Hepatocyte (in vitro differentiated cells): Measurements from ENCODE around the gene ITIH1. TPM values are rescaled to one million over a fixed set of nuclear protein-coding genes. Genes with fewer than 3 reads are reported as not detected.

Experiments used
- DNase-seq: peaks from one replicate; pipeline ENCODE4 v3.0.0-alpha.2; 2016; ENCODE audit warnings: low spot score
- H2AFZ ChIP-seq: fragments of 200-600 bp; sonication (generic); 2 replicates; pipeline ENCODE4 v1.6.0; 2016; ENCODE audit warnings: antibody characterized with exemption, mild to moderate bottlenecking
- H3K27ac ChIP-seq: fragments of 200-600 bp; sonication (generic); 2 replicates; pipeline ENCODE4 v1.5.1; 2016; ENCODE audit warnings: mild to moderate bottlenecking
- H3K27me3 ChIP-seq: fragments of 200-600 bp; sonication (generic); 2 replicates; pipeline ENCODE4 v1.6.1; 2016
- H3K36me3 ChIP-seq: fragments of 200-600 bp; sonication (generic); replicated peaks from 2 replicates; pipeline ENCODE4 v1.5.1; 2016; ENCODE audit warnings: low read depth; ENCODE audit not compliant: insufficient read depth
- H3K4me1 ChIP-seq: fragments of 200-600 bp; sonication (generic); 2 replicates; pipeline ENCODE4 v1.5.1; 2016; ENCODE audit warnings: mild to moderate bottlenecking, moderate library complexity; ENCODE audit not compliant: insufficient read depth
- H3K4me2 ChIP-seq: fragments of 200-600 bp; sonication (generic); 2 replicates; pipeline ENCODE4 v1.6.0; 2016
- H3K4me3 ChIP-seq: fragments of 200-600 bp; sonication (generic); 2 replicates; pipeline ENCODE4 v1.5.1; 2016; ENCODE audit warnings: mild to moderate bottlenecking
- H3K79me2 ChIP-seq: fragments of 200-600 bp; sonication (generic); 2 replicates; pipeline ENCODE4 v1.6.0; 2017; ENCODE audit warnings: mild to moderate bottlenecking
- H3K9me2 ChIP-seq: fragments of 200-600 bp; sonication (generic); replicated peaks from 2 replicates; pipeline ENCODE4 v1.6.0; 2017; ENCODE audit warnings: mild to moderate bottlenecking; ENCODE audit not compliant: insufficient read depth
- H3K9me3 ChIP-seq: fragments of 200-600 bp; sonication (generic); 2 replicates; pipeline ENCODE4 v1.5.1; 2016; ENCODE audit warnings: low read depth, mild to moderate bottlenecking
- H4K20me1 ChIP-seq: fragments of 200-600 bp; sonication (generic); 2 replicates; pipeline ENCODE4 v1.6.0; 2016; ENCODE audit warnings: mild to moderate bottlenecking; ENCODE audit not compliant: insufficient read depth, poor library complexity, severe bottlenecking
- EZH2 ChIP-seq: fragments of 200-600 bp; sonication (generic); IDR thresholded peaks from 2 replicates; pipeline ENCODE4 v1.6.1; 2016; ENCODE audit warnings: antibody characterized with exemption, mild to moderate bottlenecking, borderline replicate concordance
- EZH2phosphoT487 ChIP-seq: fragments of 200-600 bp; sonication (generic); IDR thresholded peaks from one replicate; pipeline ENCODE4 v1.6.1; 2018; ENCODE audit warnings: antibody characterized with exemption, mild to moderate bottlenecking, low read depth, moderate library complexity; ENCODE audit not compliant: unreplicated experiment, severe bottlenecking
- WGBS: methylation state at CpG from one replicate; pipeline ENCODE4 v1.1.6; 2016; ENCODE audit warnings: low lambda C conversion rate; ENCODE audit errors: missing lambda C conversion rate; 5-methylcytosine and 5-hydroxymethylcytosine counted together
- polyA plus RNA-seq: library from polyadenylated mRNA; unstranded; fragments of >200 nt; fragmentation: Nextera tagmentation; extraction: Ambion mirVana; gene quantifications from 2 replicates; pipeline ENCODE4 v1.2.1, GENCODE V29; 2016
- small RNA-seq: library from RNA; depleted of rRNA; stranded (forward); fragments of <200 nt; gene quantifications from one replicate; pipeline ENCODE3, GENCODE V24; 2014
- total RNA-seq: library from RNA; depleted of rRNA; stranded (reverse); fragments of >200 nt; gene quantifications from 2 replicates; pipeline ENCODE4 v1.2.3, GENCODE V29; 2014
- TF ChIP-seq, protein P1 (sequence below): fragments of 200-600 bp; sonication (generic); IDR thresholded peaks from 2 replicates; pipeline ENCODE4 v1.5.1; 2016; ENCODE audit warnings: antibody characterized with exemption, mild to moderate bottlenecking; ENCODE audit not compliant: poor library complexity

ITIH1 gene
- total and polyA plus RNA-seq, 2 experiments from 2014 or later, result 154 to 250 TPM

DNA sequence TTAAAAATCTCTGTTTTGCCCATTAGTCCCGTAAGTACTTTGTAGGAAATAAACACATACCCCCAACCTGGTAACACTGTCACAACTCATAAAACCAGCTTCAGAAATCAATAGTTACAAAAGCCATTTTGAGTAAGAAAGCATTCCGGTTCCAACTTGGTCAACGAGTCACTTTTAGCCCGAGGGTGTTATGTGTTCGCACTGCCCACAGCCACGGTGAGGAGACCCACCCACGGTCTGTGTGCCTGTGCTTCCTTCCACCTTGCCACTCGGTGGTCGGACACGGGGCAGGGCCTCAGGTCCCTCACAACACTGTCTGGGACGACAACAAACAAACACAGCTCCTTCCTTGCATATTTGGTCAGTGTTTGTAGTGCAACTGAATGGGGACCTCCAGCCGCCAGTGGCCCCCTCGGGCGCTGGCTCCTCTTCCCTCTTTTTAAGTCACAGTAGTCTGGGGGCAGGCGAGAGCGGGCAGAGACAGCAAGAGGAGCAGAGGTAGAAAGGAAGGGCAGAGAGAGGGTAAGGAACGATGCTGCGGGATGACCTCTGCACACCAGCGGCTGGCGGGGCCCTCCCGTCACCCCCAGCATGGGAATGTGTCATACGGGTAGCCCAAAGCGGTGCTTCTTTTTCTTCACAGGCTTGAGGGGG, 62.6 kb downstream of the ITIH1 start:
- H3K4me1 ChIP-seq, result peaks cover 5% of the 10 kb centered on the region
- no peaks in the 10 kb centered on the region for H3K36me3 ChIP-seq
- no peak overlapping the region for H3K4me2 ChIP-seq
- no peak for TF ChIP-seq EZH2phosphoT487
- TF ChIP-seq EZH2, result no peak
- TF ChIP-seq, protein P1, sequence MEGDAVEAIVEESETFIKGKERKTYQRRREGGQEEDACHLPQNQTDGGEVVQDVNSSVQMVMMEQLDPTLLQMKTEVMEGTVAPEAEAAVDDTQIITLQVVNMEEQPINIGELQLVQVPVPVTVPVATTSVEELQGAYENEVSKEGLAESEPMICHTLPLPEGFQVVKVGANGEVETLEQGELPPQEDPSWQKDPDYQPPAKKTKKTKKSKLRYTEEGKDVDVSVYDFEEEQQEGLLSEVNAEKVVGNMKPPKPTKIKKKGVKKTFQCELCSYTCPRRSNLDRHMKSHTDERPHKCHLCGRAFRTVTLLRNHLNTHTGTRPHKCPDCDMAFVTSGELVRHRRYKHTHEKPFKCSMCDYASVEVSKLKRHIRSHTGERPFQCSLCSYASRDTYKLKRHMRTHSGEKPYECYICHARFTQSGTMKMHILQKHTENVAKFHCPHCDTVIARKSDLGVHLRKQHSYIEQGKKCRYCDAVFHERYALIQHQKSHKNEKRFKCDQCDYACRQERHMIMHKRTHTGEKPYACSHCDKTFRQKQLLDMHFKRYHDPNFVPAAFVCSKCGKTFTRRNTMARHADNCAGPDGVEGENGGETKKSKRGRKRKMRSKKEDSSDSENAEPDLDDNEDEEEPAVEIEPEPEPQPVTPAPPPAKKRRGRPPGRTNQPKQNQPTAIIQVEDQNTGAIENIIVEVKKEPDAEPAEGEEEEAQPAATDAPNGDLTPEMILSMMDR, result no peak
- H3K27me3 ChIP-seq, result no peaks in the 10 kb centered on the region
- no peak overlapping the region for H3K4me3 ChIP-seq
- no peaks in the 10 kb centered on the region for H4K20me1 ChIP-seq
- no peaks in the 10 kb centered on the region for H3K79me2 ChIP-seq
- H3K9me3 ChIP-seq, result no peaks in the 10 kb centered on the region
- no peaks in the 10 kb centered on the region for H3K9me2 ChIP-seq
- DNase-seq, result no peak
- 86% methylated on average over 23 of the region's 23 CpGs for WGBS
- no peak overlapping the region for H2AFZ ChIP-seq
- H3K27ac ChIP-seq, result no peak overlapping the region

DNA sequence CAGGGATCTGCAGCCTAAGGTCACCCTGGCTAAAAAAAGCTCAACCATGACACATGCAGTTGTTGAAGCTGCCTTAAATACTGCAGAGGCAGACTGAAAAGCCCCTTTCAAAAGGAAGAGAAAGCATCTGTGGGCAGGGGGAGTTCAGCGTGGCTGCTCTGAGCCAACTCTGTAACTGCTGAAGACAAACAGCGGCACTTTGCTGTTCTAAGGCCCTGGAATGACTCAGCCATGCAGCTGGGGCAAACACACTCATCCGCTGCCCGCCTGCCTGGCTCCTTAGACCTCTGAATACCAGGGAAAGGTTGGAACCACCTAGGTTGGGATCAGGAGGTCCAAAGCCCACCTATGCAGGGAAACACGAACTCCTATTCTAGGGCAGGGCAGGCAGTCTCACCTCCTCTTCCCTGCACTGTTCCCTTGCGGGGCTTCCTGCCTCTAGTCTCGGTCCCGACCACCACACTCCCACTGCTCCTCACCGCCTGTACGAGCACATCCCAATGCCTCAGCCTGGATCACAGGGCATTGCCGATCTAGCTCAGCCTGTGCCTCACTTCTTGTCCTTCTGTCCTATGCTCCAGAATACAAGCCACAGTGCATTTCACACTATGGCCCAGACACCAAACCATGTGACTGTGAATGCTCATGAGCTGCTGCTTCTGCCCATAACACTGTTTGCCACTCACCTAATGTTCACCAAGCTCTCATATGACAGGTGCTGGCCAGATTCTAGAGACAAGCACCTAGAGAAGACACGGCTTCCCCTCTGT, 64.0 kb downstream of the ITIH1 start:
- H3K36me3 ChIP-seq, result no peaks in the 10 kb centered on the region
- H3K4me1 ChIP-seq, result no peaks in the 10 kb centered on the region
- DNase-seq, result no peak
- H3K27ac ChIP-seq, result no peak overlapping the region
- no peak overlapping the region for H3K4me3 ChIP-seq
- H3K9me2 ChIP-seq, result no peaks in the 10 kb centered on the region
- H3K9me3 ChIP-seq, result no peaks in the 10 kb centered on the region
- no peaks in the 10 kb centered on the region for H4K20me1 ChIP-seq
- TF ChIP-seq EZH2, result no peak
- TF ChIP-seq, protein P1, result no peak
- no peak for TF ChIP-seq EZH2phosphoT487
- no peak overlapping the region for H2AFZ ChIP-seq
- no peak overlapping the region for H3K4me2 ChIP-seq
- H3K79me2 ChIP-seq, result no peaks in the 10 kb centered on the region
- no peaks in the 10 kb centered on the region for H3K27me3 ChIP-seq
- WGBS, result 93% methylated on average over 12 of the region's 12 CpGs

Small RNA genes within 50 kb of the gene (small RNA-seq; reads per million reads assigned to genes)
- gene AC006254.2 (not detected), gene MUSTN1 (not detected)

Other genes starting within 250 kb of the ITIH1 start
- 167 and 172 TPM in 2 replicates for gene NT5DC2, start 243.7 kb upstream of the ITIH1 start, total RNA-seq
- 166 and 177 TPM in 2 replicates for gene NT5DC2, start 243.7 kb upstream of the ITIH1 start, polyA plus RNA-seq
- gene UQCC5, start 241.0 kb upstream of the ITIH1 start, total RNA-seq, result 0.12 and 0.83 TPM in 2 replicates
- gene UQCC5, start 241.0 kb upstream of the ITIH1 start, polyA plus RNA-seq, result 51.7 and 59.4 TPM in 2 replicates
- gene PBRM1, start 91.7 kb upstream of the ITIH1 start, total RNA-seq, result 70.7 and 77.4 TPM in 2 replicates
- gene PBRM1, start 91.7 kb upstream of the ITIH1 start, polyA plus RNA-seq, result 43.7 and 50.9 TPM in 2 replicates
- 84.8 and 93.3 TPM in 2 replicates for gene GNL3, start 91.6 kb upstream of the ITIH1 start, total RNA-seq
- gene GNL3, start 91.6 kb upstream of the ITIH1 start, polyA plus RNA-seq, result 82.6 and 91.1 TPM in 2 replicates
- gene GLT8D1, start 71.8 kb upstream of the ITIH1 start, total RNA-seq, result 68.3 and 97.9 TPM in 2 replicates
- gene GLT8D1, start 71.8 kb upstream of the ITIH1 start, polyA plus RNA-seq, result 79.9 and 89.2 TPM in 2 replicates
- 158 and 261 TPM in 2 replicates for gene SPCS1, start 71.5 kb upstream of the ITIH1 start, total RNA-seq
- 219 and 242 TPM in 2 replicates for gene SPCS1, start 71.5 kb upstream of the ITIH1 start, polyA plus RNA-seq
- 19.2 and 21.4 TPM in 2 replicates for gene NEK4, start 6.7 kb upstream of the ITIH1 start, total RNA-seq
- 5.5 and 8.0 TPM in 2 replicates for gene NEK4, start 6.7 kb upstream of the ITIH1 start, polyA plus RNA-seq
- gene ITIH3, start 17.2 kb downstream of the ITIH1 start, total RNA-seq, result 53.6 and 63.3 TPM in 2 replicates
- gene ITIH3, start 17.2 kb downstream of the ITIH1 start, polyA plus RNA-seq, result 66.9 and 71.7 TPM in 2 replicates
- 45.3 and 55.9 TPM in 2 replicates for gene ITIH4, start 53.1 kb downstream of the ITIH1 start, total RNA-seq
- gene ITIH4, start 53.1 kb downstream of the ITIH1 start, polyA plus RNA-seq, result 80.8 and 91.3 TPM in 2 replicates
- gene MUSTN1, start 57.4 kb downstream of the ITIH1 start, total RNA-seq, result 1.8 and 2.6 TPM in 2 replicates
- gene MUSTN1, start 57.4 kb downstream of the ITIH1 start, polyA plus RNA-seq, result 0.27 TPM in 1 of 2 replicates, not detected in the other
- gene STIMATE, start 119.9 kb downstream of the ITIH1 start, total RNA-seq, result 14.5 and 23.2 TPM in 2 replicates
- gene STIMATE, start 119.9 kb downstream of the ITIH1 start, polyA plus RNA-seq, result 16.2 and 20.4 TPM in 2 replicates